GM19372 (cell line): Measurements from ENCODE around the gene OLFML3.

Experiments
- ATAC-seq: cut with Tn5 transposase; IDR thresholded peaks from one replicate; pipeline ENCODE4 v1.9.1; 2021; ENCODE audit warnings: mild to moderate bottlenecking, low read depth, moderate library complexity; ENCODE audit not compliant: unreplicated experiment

Gene OLFML3

GRCh38 chr1:114022877-114023276, 43.6 kb downstream of the OLFML3 start:
- no peak for ATAC-seq

GRCh38 chr1:114023377-114023776, 44.1 kb downstream of the OLFML3 start:
- no peak for ATAC-seq

- no peak for ATAC-seq
These were observed 44.8 kb downstream of the OLFML3 start for GRCh38 chr1:114024049-114024448.

GRCh38 chr1:114025609-114026401, 46.5 kb downstream of the OLFML3 start:
- ATAC-seq: no peak

GRCh38 chr1:114026797-114027196, 47.5 kb downstream of the OLFML3 start:
- no peak for ATAC-seq
